Caco-2 (cell line): ENCODE measurements around the gene ARSI. TPM values are rescaled to one million over a fixed set of nuclear protein-coding genes. Genes with fewer than 3 reads are reported as not detected.

Experiments
- BruUV-seq: library from RNA; stranded (reverse); fragments of 400-500 nt; replicated peaks from 2 replicates; lab custom pipeline; 2021; lab: Mats Ljungman, UMichigan
- CTCF ChIA-PET: fragments of 300-600 bp; sonication (Branson Sonifier 250); formaldehyde crosslinking; loops from one replicate; lab custom pipeline; 2022; ENCODE audit warnings: antibody characterized with exemption; lab: Charles Lee
- POLR2A ChIA-PET: fragments of 300-600 bp; sonication (Branson Sonifier 250); formaldehyde crosslinking; loops from one replicate; lab custom pipeline; 2022; ENCODE audit warnings: antibody characterized with exemption; lab: Charles Lee
- DNase-seq, 2 experiments: peaks; one replicate each; pipeline versions ENCODE4 v3.0.0 to v3.0.0-alpha.2; 2020 to 2022
- H3K27me3 ChIP-seq: replicated peaks from 2 replicates; pipeline ENCODE4 v1.6.0; 2011; ENCODE audit warnings: low read length; ENCODE audit not compliant: control insufficient read depth, insufficient read depth
- H3K36me3 ChIP-seq: 2 replicates; pipeline ENCODE4 v1.5.1; 2011; ENCODE audit warnings: low read length; ENCODE audit not compliant: control insufficient read depth, insufficient read depth
- H3K4me1 ChIP-seq: fragments of 250-450 bp; sonication (Bioruptor Pico); 2 replicates; pipeline ENCODE4 v1.5.1; 2020; ENCODE audit warnings: mild to moderate bottlenecking
- H3K4me3 ChIP-seq: 2 replicates; pipeline ENCODE4 v1.5.1; 2011; ENCODE audit warnings: low read depth, mild to moderate bottlenecking, control low read depth, low read length
- H3K9me3 ChIP-seq: fragments of 250-450 bp; sonication (Bioruptor Pico); 2 replicates; pipeline ENCODE4 v1.5.1; 2020; ENCODE audit warnings: mild to moderate bottlenecking, moderate library complexity
- H3K27ac Mint-ChIP-seq: one replicate; pipeline ENCODE4 v1.8.0; 2022; ENCODE audit warnings: mixed read lengths; ENCODE audit not compliant: unreplicated experiment
- H3K27me3 Mint-ChIP-seq: one replicate; pipeline ENCODE4 v1.8.0; 2022; ENCODE audit warnings: mixed read lengths; ENCODE audit not compliant: insufficient read depth, unreplicated experiment
- H3K36me3 Mint-ChIP-seq: one replicate; pipeline ENCODE4 v1.8.0; 2022; ENCODE audit warnings: mild to moderate bottlenecking, mixed read lengths; ENCODE audit not compliant: insufficient read depth, unreplicated experiment
- H3K4me1 Mint-ChIP-seq: one replicate; pipeline ENCODE4 v1.8.0; 2022; ENCODE audit warnings: low read depth, mixed read lengths; ENCODE audit not compliant: unreplicated experiment
- H3K4me3 Mint-ChIP-seq: one replicate; pipeline ENCODE4 v1.8.0; 2022; ENCODE audit warnings: mild to moderate bottlenecking, moderate library complexity, mixed read lengths; ENCODE audit not compliant: unreplicated experiment
- H3K9me3 Mint-ChIP-seq: one replicate; pipeline ENCODE4 v1.8.0; 2022; ENCODE audit warnings: mixed read lengths; ENCODE audit not compliant: unreplicated experiment
- intact Hi-C: fragments of 100-400 bp; cut with micrococcal nuclease; formaldehyde crosslinking; loops from one replicate; pipeline ENCODE4 v1.10.0; 2022; ENCODE audit not compliant: unreplicated experiment
- total RNA-seq: library from RNA; stranded (reverse); gene quantifications from 2 replicates; pipeline ENCODE4 v1.2.3, GENCODE V29; 2022
- TF ChIP-seq, protein P1 (sequence below), 2 experiments: fragments of 200-600 bp in 1 of 2; IDR thresholded peaks; 1 replicate in 1 of 2; 2 replicates in 1 of 2; pipeline versions ENCODE4 v1.5.1 to v1.8.0; 2011 to 2022; ENCODE audit warnings: antibody characterized with exemption in 1 of 2, control low read depth in 1 of 2, inconsistent platforms in 1 of 2, low read depth in 1 of 2, low read length in 1 of 2, mild to moderate bottlenecking in 1 of 2, moderate library complexity in 1 of 2; ENCODE audit not compliant: insufficient read depth in 1 of 2, severe bottlenecking in 1 of 2, unreplicated experiment in 1 of 2

The ARSI gene
- total RNA-seq, 1 experiment from 2014 or later = 0.52 TPM

GRCh38 chr5:150278916-150279315, 23.8 kb downstream of the ARSI start:
- Histone ChIP-seq H3K27me3 (no peaks in the 10 kb centered on the region; the same call in 1 of the 2 replicates), H3K4me1 (no peaks in the 10 kb centered on the region), H3K4me3 (no peak overlapping the region), H3K9me3 (no peaks in the 10 kb centered on the region), H3K36me3 (no peaks in the 10 kb centered on the region)
- POLR2A ChIA-PET = no interaction called here
- H3K36me3 Mint-ChIP-seq = no peaks in the 10 kb centered on the region
- no peak overlapping the region for H3K27ac Mint-ChIP-seq
- H3K4me1 Mint-ChIP-seq = no peaks in the 10 kb centered on the region
- intact Hi-C loops = no loop called here
- TF ChIP-seq, protein P1, sequence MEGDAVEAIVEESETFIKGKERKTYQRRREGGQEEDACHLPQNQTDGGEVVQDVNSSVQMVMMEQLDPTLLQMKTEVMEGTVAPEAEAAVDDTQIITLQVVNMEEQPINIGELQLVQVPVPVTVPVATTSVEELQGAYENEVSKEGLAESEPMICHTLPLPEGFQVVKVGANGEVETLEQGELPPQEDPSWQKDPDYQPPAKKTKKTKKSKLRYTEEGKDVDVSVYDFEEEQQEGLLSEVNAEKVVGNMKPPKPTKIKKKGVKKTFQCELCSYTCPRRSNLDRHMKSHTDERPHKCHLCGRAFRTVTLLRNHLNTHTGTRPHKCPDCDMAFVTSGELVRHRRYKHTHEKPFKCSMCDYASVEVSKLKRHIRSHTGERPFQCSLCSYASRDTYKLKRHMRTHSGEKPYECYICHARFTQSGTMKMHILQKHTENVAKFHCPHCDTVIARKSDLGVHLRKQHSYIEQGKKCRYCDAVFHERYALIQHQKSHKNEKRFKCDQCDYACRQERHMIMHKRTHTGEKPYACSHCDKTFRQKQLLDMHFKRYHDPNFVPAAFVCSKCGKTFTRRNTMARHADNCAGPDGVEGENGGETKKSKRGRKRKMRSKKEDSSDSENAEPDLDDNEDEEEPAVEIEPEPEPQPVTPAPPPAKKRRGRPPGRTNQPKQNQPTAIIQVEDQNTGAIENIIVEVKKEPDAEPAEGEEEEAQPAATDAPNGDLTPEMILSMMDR (IDR thresholded peaks at IDR 0.05; ENCODE audit: insufficient read depth in 1 of 2, low read depth in 1 of 2, low read length in 1 of 2, severe bottlenecking in 1 of 2, unreplicated experiment in 1 of 2) = no peak
- peaks cover 11% of the 10 kb centered on the region for H3K27me3 Mint-ChIP-seq
- no peak for DNase-seq
- CTCF ChIA-PET = no interaction called here
- H3K4me3 Mint-ChIP-seq = no peak overlapping the region
- H3K9me3 Mint-ChIP-seq = no peaks in the 10 kb centered on the region
- no TSS peak for BruUV-seq

GRCh38 chr5:150278046-150278730, 24.5 kb downstream of the ARSI start:
- Histone ChIP-seq H3K9me3 (no peaks in the 10 kb centered on the region), H3K4me3 (no peak overlapping the region), H3K36me3 (no peaks in the 10 kb centered on the region), H3K4me1 (no peaks in the 10 kb centered on the region), H3K27me3 (no peaks in the 10 kb centered on the region; the same call in 1 of the 2 replicates)
- POLR2A ChIA-PET = no interaction called here
- Mint-ChIP-seq H3K27me3 (peaks cover 9% of the 10 kb centered on the region), H3K4me1 (no peaks in the 10 kb centered on the region), H3K27ac (no peak overlapping the region), H3K4me3 (no peak overlapping the region), H3K36me3 (no peaks in the 10 kb centered on the region), H3K9me3 (no peaks in the 10 kb centered on the region)
- CTCF ChIA-PET = no interaction called here
- TF ChIP-seq, protein P1 (IDR thresholded peaks at IDR 0.05; ENCODE audit: insufficient read depth in 1 of 2, low read depth in 1 of 2, low read length in 1 of 2, severe bottlenecking in 1 of 2, unreplicated experiment in 1 of 2) = no peak
- BruUV-seq = no TSS peak
- intact Hi-C loops = no loop called here
- DNase-seq = no peak

DNA sequence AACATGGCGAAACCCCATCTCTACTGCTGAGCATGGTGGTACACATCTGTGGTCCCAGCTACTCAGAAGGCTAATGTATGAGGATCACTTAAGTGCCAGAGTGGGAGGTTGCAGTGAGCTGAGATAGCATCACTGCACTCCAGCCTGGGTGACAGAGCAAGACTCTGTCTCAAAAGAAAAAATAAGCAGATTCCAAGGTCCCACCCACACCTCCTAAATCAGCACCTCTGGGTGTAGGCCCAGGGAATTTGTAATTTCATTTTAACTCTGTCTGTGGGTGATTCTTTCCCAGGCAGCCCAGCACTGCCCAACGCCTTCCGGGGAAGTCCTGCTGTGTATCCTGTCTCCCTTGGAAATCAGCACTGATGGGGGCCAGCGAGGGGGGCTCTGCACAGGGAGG, 25.7 kb downstream of the ARSI start:
- H3K4me1 ChIP-seq = no peaks in the 10 kb centered on the region
- ChIA-PET CTCF (no interaction called here), POLR2A (interaction anchor here (0.6 kb wide), 1 partner anchor 44 kb away, joined by 3 read pairs; no protein-coding TSS in a partner anchor)
- no peak overlapping the region for H3K4me3 Mint-ChIP-seq
- no peaks in the 10 kb centered on the region for H3K9me3 ChIP-seq
- intact Hi-C loops = no loop called here
- H3K4me1 Mint-ChIP-seq = no peaks in the 10 kb centered on the region
- no peaks in the 10 kb centered on the region for H3K9me3 Mint-ChIP-seq
- no peak for DNase-seq
- no peaks in the 10 kb centered on the region; the same call in 1 of the 2 replicates for H3K27me3 ChIP-seq
- TF ChIP-seq, protein P1 (IDR thresholded peaks at IDR 0.05; ENCODE audit: insufficient read depth in 1 of 2, low read depth in 1 of 2, low read length in 1 of 2, severe bottlenecking in 1 of 2, unreplicated experiment in 1 of 2) = no peak
- no TSS peak for BruUV-seq
- no peaks in the 10 kb centered on the region for H3K36me3 ChIP-seq
- H3K27ac Mint-ChIP-seq = no peak overlapping the region
- H3K36me3 Mint-ChIP-seq = no peaks in the 10 kb centered on the region
- no peak overlapping the region for H3K4me3 ChIP-seq
- H3K27me3 Mint-ChIP-seq = peaks cover 12% of the 10 kb centered on the region
